ENCODE measurements around the gene NELL2. TPM values are rescaled to one million over a fixed set of nuclear protein-coding genes. Genes with fewer than 3 reads are reported as not detected.
A peak's percentile ranks its signal among the peaks of the same experiment; 100 is the strongest.
"Not testable (repeated sequence)": the region's sequence is repeated elsewhere in the genome, so short reads cannot be mapped to it uniquely, and the experiment has no call there.

The NELL2 gene
- total RNA-seq, 1 donor from 2014 or later, result 27.5 TPM

GRCh38 chr12:44835641-44836379, 40.3 kb downstream of the NELL2 start:
- H3K9me3 Mint-ChIP-seq, result no peaks in the 10 kb centered on the region
- DNase-seq, result peak; percentile 72
- H3K4me3 Mint-ChIP-seq, result peak overlapping the region; percentile 69
- intact Hi-C loops (cut with micrococcal nuclease), result loop anchor here (1.0 kb wide), 2 partner anchors 8 to 12 kb away; no protein-coding TSS in a partner anchor
- H3K4me1 Mint-ChIP-seq, result peaks cover 55% of the 10 kb centered on the region
- H3K27me3 Mint-ChIP-seq, result no peaks in the 10 kb centered on the region
- no peaks in the 10 kb centered on the region for H3K36me3 Mint-ChIP-seq (ENCODE audit: low read depth)
- peak overlapping the region; percentile 96 for H3K27ac Mint-ChIP-seq

GRCh38 chr12:44834996-44835395, 41.1 kb downstream of the NELL2 start:
- H3K9me3 Mint-ChIP-seq; intact Hi-C loops (cut with micrococcal nuclease); H3K27me3 Mint-ChIP-seq; DNase-seq; H3K36me3 Mint-ChIP-seq (ENCODE audit: low read depth): not testable (repeated sequence)
- peak overlapping the region; percentile 69 for H3K4me3 Mint-ChIP-seq
- peak overlapping the region; percentile 96 for H3K27ac Mint-ChIP-seq
- peaks cover 56% of the 10 kb centered on the region for H3K4me1 Mint-ChIP-seq

GRCh38 chr12:44833561-44833960, 42.6 kb downstream of the NELL2 start:
- no peak overlapping the region for H3K27ac Mint-ChIP-seq
- no peaks in the 10 kb centered on the region for H3K27me3 Mint-ChIP-seq
- intact Hi-C loops (cut with micrococcal nuclease), result no loop called here
- no peak for DNase-seq
- H3K4me3 Mint-ChIP-seq, result no peak overlapping the region
- peaks cover 57% of the 10 kb centered on the region for H3K4me1 Mint-ChIP-seq
- no peaks in the 10 kb centered on the region for H3K36me3 Mint-ChIP-seq (ENCODE audit: low read depth)
- no peaks in the 10 kb centered on the region for H3K9me3 Mint-ChIP-seq

GRCh38 chr12:44830566-44831055, 45.5 kb downstream of the NELL2 start:
- Mint-ChIP-seq H3K9me3 (peaks cover 3% of the 10 kb centered on the region), H3K27ac (peak overlapping the region; percentile 31), H3K27me3 (no peaks in the 10 kb centered on the region), H3K36me3 (ENCODE audit: low read depth) (peaks cover 2% of the 10 kb centered on the region), H3K4me3 (no peak overlapping the region), H3K4me1 (peaks cover 54% of the 10 kb centered on the region)
- DNase-seq, result no peak
- intact Hi-C loops (cut with micrococcal nuclease), result no loop called here

GRCh38 chr12:44829045-44829444, 47.1 kb downstream of the NELL2 start:
- no peak for DNase-seq
- H3K9me3 Mint-ChIP-seq, result peaks cover 6% of the 10 kb centered on the region
- peak overlapping the region; percentile 59 for H3K27ac Mint-ChIP-seq
- H3K4me3 Mint-ChIP-seq, result peak overlapping the region; percentile 23
- peaks cover 6% of the 10 kb centered on the region for H3K36me3 Mint-ChIP-seq (ENCODE audit: low read depth)
- H3K4me1 Mint-ChIP-seq, result peaks cover 42% of the 10 kb centered on the region
- intact Hi-C loops (cut with micrococcal nuclease), result no loop called here
- H3K27me3 Mint-ChIP-seq, result no peaks in the 10 kb centered on the region

GRCh38 chr12:44827832-44828438, 48.2 kb downstream of the NELL2 start:
- peaks cover 39% of the 10 kb centered on the region for H3K4me1 Mint-ChIP-seq
- H3K27me3 Mint-ChIP-seq, result no peaks in the 10 kb centered on the region
- DNase-seq, result no peak
- peaks cover 11% of the 10 kb centered on the region for H3K9me3 Mint-ChIP-seq
- peak overlapping the region; percentile 64 for H3K4me3 Mint-ChIP-seq
- peaks cover 6% of the 10 kb centered on the region for H3K36me3 Mint-ChIP-seq (ENCODE audit: low read depth)
- intact Hi-C loops (cut with micrococcal nuclease), result loop anchor here (1.0 kb wide), 3 partner anchors 8 to 47 kb away; no protein-coding TSS in a partner anchor
- H3K27ac Mint-ChIP-seq, result peak overlapping the region; percentile 83

GRCh38 chr12:44821702-44822101, 54.4 kb downstream of the NELL2 start:
- H3K9me3 Mint-ChIP-seq; H3K27me3 Mint-ChIP-seq; H3K27ac Mint-ChIP-seq; H3K36me3 Mint-ChIP-seq (ENCODE audit: low read depth); H3K4me3 Mint-ChIP-seq; intact Hi-C loops (cut with micrococcal nuclease); DNase-seq: not testable (repeated sequence)
- H3K4me1 Mint-ChIP-seq, result peaks cover 34% of the 10 kb centered on the region

GRCh38 chr12:44819884-44820283, 56.2 kb downstream of the NELL2 start:
- DNase-seq, result no peak
- Mint-ChIP-seq H3K27me3 (no peaks in the 10 kb centered on the region), H3K4me1 (peaks cover 39% of the 10 kb centered on the region), H3K27ac (peak overlapping the region; percentile 62), H3K36me3 (ENCODE audit: low read depth) (peaks cover 8% of the 10 kb centered on the region), H3K9me3 (peaks cover 8% of the 10 kb centered on the region), H3K4me3 (peak overlapping the region; percentile 17)
- intact Hi-C loops (cut with micrococcal nuclease), result no loop called here

- Mint-ChIP-seq H3K4me1 (peaks cover 41% of the 10 kb centered on the region), H3K4me3 (no peak overlapping the region), H3K27me3 (no peaks in the 10 kb centered on the region), H3K27ac (no peak overlapping the region), H3K9me3 (no peaks in the 10 kb centered on the region), H3K36me3 (ENCODE audit: low read depth) (peaks cover 5% of the 10 kb centered on the region)
- intact Hi-C loops (cut with micrococcal nuclease), result no loop called here
- no peak for DNase-seq
Measured at GRCh38 chr12:44817687-44818086, 58.4 kb downstream of the NELL2 start.

- intact Hi-C loops (cut with micrococcal nuclease), result no loop called here
- H3K27me3 Mint-ChIP-seq, result no peaks in the 10 kb centered on the region
- no peak overlapping the region for H3K27ac Mint-ChIP-seq
- DNase-seq, result no peak
- H3K4me3 Mint-ChIP-seq, result no peak overlapping the region
- peaks cover 5% of the 10 kb centered on the region for H3K36me3 Mint-ChIP-seq (ENCODE audit: low read depth)
- H3K4me1 Mint-ChIP-seq, result peaks cover 47% of the 10 kb centered on the region
- no peaks in the 10 kb centered on the region for H3K9me3 Mint-ChIP-seq
Measured at GRCh38 chr12:44816446-44817017, 59.6 kb downstream of the NELL2 start.

GRCh38 chr12:44812062-44812461, 64.1 kb downstream of the NELL2 start:
- peak; percentile 87 for DNase-seq
- intact Hi-C loops (cut with micrococcal nuclease), result loop anchor here (1.0 to 5.0 kb wide), 3 partner anchors 40 to 119 kb away; no protein-coding TSS in a partner anchor
- H3K27ac Mint-ChIP-seq, result no peak overlapping the region
- H3K27me3 Mint-ChIP-seq, result no peaks in the 10 kb centered on the region
- H3K4me3 Mint-ChIP-seq, result no peak overlapping the region
- H3K36me3 Mint-ChIP-seq (ENCODE audit: low read depth), result no peaks in the 10 kb centered on the region
- no peaks in the 10 kb centered on the region for H3K9me3 Mint-ChIP-seq
- H3K4me1 Mint-ChIP-seq, result peaks cover 21% of the 10 kb centered on the region

GRCh38 chr12:44804068-44804467, 72.0 kb downstream of the NELL2 start:
- no peaks in the 10 kb centered on the region for H3K4me1 Mint-ChIP-seq
- H3K36me3 Mint-ChIP-seq (ENCODE audit: low read depth), result no peaks in the 10 kb centered on the region
- DNase-seq, result no peak
- H3K27me3 Mint-ChIP-seq, result no peaks in the 10 kb centered on the region
- H3K4me3 Mint-ChIP-seq, result no peak overlapping the region
- intact Hi-C loops (cut with micrococcal nuclease), result no loop called here
- no peak overlapping the region for H3K27ac Mint-ChIP-seq
- H3K9me3 Mint-ChIP-seq, result no peaks in the 10 kb centered on the region

GRCh38 chr12:44795970-44796369, 80.1 kb downstream of the NELL2 start:
- Mint-ChIP-seq H3K4me3 (no peak overlapping the region), H3K27ac (no peak overlapping the region), H3K36me3 (ENCODE audit: low read depth) (no peaks in the 10 kb centered on the region), H3K9me3 (no peaks in the 10 kb centered on the region), H3K27me3 (no peaks in the 10 kb centered on the region), H3K4me1 (no peaks in the 10 kb centered on the region)
- no peak for DNase-seq
- intact Hi-C loops (cut with micrococcal nuclease), result no loop called here

- Mint-ChIP-seq H3K9me3 (peaks cover 4% of the 10 kb centered on the region), H3K36me3 (ENCODE audit: low read depth) (no peaks in the 10 kb centered on the region), H3K4me1 (no peaks in the 10 kb centered on the region), H3K27me3 (no peaks in the 10 kb centered on the region), H3K4me3 (no peak overlapping the region), H3K27ac (no peak overlapping the region)
- DNase-seq, result no peak
- intact Hi-C loops (cut with micrococcal nuclease), result no loop called here
Measured at GRCh38 chr12:44788731-44789130, 87.4 kb downstream of the NELL2 start.
